ENCODE data around the gene SLC26A11.

The SLC26A11 gene

GRCh38 chr17:80220736-80221215, 549 bp downstream of the SLC26A11 start:
- Histone ChIP-seq H2BK15ac (ENCODE audit: low read depth, poor library complexity, severe bottlenecking) (peak overlapping the region; percentile 97), H3K79me1 (replicated peaks; ENCODE audit: low read length, poor library complexity, severe bottlenecking) (peaks cover 44% of the 10 kb centered on the region), H3K4ac (ENCODE audit: low read depth in 1 of 2, low read length in 2 of 2) (peak overlapping the region in 1 of 2 experiments; percentile 42), H2BK12ac (ENCODE audit: low read length in 2 of 2) (no peak overlapping the region), H3K4me1 (ENCODE audit: control insufficient read depth, insufficient read depth, low read depth, low read length) (peaks cover 23% of the 10 kb centered on the region), H3K18ac (ENCODE audit: low read depth in 1 of 2, low read length in 2 of 2) (peak overlapping the region; percentile 4 to 21), H2BK5ac (ENCODE audit: low read depth, low read length, poor library complexity, severe bottlenecking) (peak overlapping the region; percentile 63), H2AFZ (ENCODE audit: low read depth, low read length) (peak overlapping the region; percentile 7), H4K91ac (ENCODE audit: low read length) (no peak overlapping the region), H2BK120ac (ENCODE audit: low read depth, low read length) (peak overlapping the region; percentile 67), H4K8ac (ENCODE audit: low read length) (peak overlapping the region; percentile 35), H3K4me3 (ENCODE audit: insufficient read depth in 1 of 2, low read depth in 1 of 2, low read length in 2 of 2) (peak overlapping the region; percentile 81 to 97), H3K4me2 (ENCODE audit: low read length, poor library complexity, severe bottlenecking) (peak overlapping the region; percentile 88), H3K9ac (ENCODE audit: low read length) (peak overlapping the region; percentile 98), H3K27ac (ENCODE audit: low read length, poor library complexity, severe bottlenecking) (no peak overlapping the region), H3K9me3 (ENCODE audit: control insufficient read depth, low read length) (no peaks in the 10 kb centered on the region), H3K27me3 (ENCODE audit: control insufficient read depth in 1 of 2, insufficient read depth in 1 of 2, low read length in 2 of 2) (no peaks in the 10 kb centered on the region), H3K23ac (ENCODE audit: low read length in 2 of 2) (no peak overlapping the region), H3K14ac (ENCODE audit: low read length in 2 of 2) (peak overlapping the region in 1 of 2 experiments; percentile 21), H3K36me3 (ENCODE audit: control insufficient read depth in 1 of 2, insufficient read depth in 2 of 2, low read depth in 1 of 2, low read length in 2 of 2) (peaks cover 37 to 57% of the 10 kb centered on the region in 2 experiments), H2AK5ac (ENCODE audit: low read length, severe bottlenecking) (no peak overlapping the region)
- DNase-seq, result peak; percentile 28
- 1% methylated on average over 33 of the region's 41 CpGs for WGBS

GRCh38 chr17:80221351-80222105, 1.3 kb downstream of the SLC26A11 start:
- no peak overlapping the region for H2AFZ ChIP-seq (ENCODE audit: low read depth, low read length)
- peaks cover 23% of the 10 kb centered on the region for H3K4me1 ChIP-seq (ENCODE audit: control insufficient read depth, insufficient read depth, low read depth, low read length)
- H4K91ac ChIP-seq (ENCODE audit: low read length), result no peak overlapping the region
- H2BK120ac ChIP-seq (ENCODE audit: low read depth, low read length), result no peak overlapping the region
- H2BK15ac ChIP-seq (ENCODE audit: low read depth, poor library complexity, severe bottlenecking), result peak overlapping the region; percentile 71
- peaks cover 41% of the 10 kb centered on the region for H3K79me1 ChIP-seq (replicated peaks; ENCODE audit: low read length, poor library complexity, severe bottlenecking)
- H3K9me3 ChIP-seq (ENCODE audit: control insufficient read depth, low read length), result no peaks in the 10 kb centered on the region
- peak overlapping the region; percentile 88 for H3K4me2 ChIP-seq (ENCODE audit: low read length, poor library complexity, severe bottlenecking)
- H2BK5ac ChIP-seq (ENCODE audit: low read depth, low read length, poor library complexity, severe bottlenecking), result no peak overlapping the region
- no peak overlapping the region for H2AK5ac ChIP-seq (ENCODE audit: low read length, severe bottlenecking)
- H3K23ac ChIP-seq (ENCODE audit: low read length in 2 of 2), result no peak overlapping the region
- no peak overlapping the region for H3K4ac ChIP-seq (ENCODE audit: low read depth in 1 of 2, low read length in 2 of 2)
- peaks cover 30 to 55% of the 10 kb centered on the region in 2 experiments for H3K36me3 ChIP-seq (ENCODE audit: control insufficient read depth in 1 of 2, insufficient read depth in 2 of 2, low read depth in 1 of 2, low read length in 2 of 2)
- H3K14ac ChIP-seq (ENCODE audit: low read length in 2 of 2), result peak overlapping the region in 1 of 2 experiments; percentile 4
- no peak overlapping the region for H3K18ac ChIP-seq (ENCODE audit: low read depth in 1 of 2, low read length in 2 of 2)
- no peak overlapping the region for H3K27ac ChIP-seq (ENCODE audit: low read length, poor library complexity, severe bottlenecking)
- peak overlapping the region; percentile 98 for H3K9ac ChIP-seq (ENCODE audit: low read length)
- peak overlapping the region; percentile 15 to 97 for H3K4me3 ChIP-seq (ENCODE audit: insufficient read depth in 1 of 2, low read depth in 1 of 2, low read length in 2 of 2)
- H2BK12ac ChIP-seq (ENCODE audit: low read length in 2 of 2), result no peak overlapping the region
- H4K8ac ChIP-seq (ENCODE audit: low read length), result no peak overlapping the region
- WGBS, result 88% methylated on average over 29 of the region's 29 CpGs
- no peak for DNase-seq
- no peaks in the 10 kb centered on the region for H3K27me3 ChIP-seq (ENCODE audit: control insufficient read depth in 1 of 2, insufficient read depth in 1 of 2, low read length in 2 of 2)

- Histone ChIP-seq H3K4ac (ENCODE audit: low read depth in 1 of 2, low read length in 2 of 2) (no peak overlapping the region), H3K4me2 (ENCODE audit: low read length, poor library complexity, severe bottlenecking) (no peak overlapping the region), H3K4me1 (ENCODE audit: control insufficient read depth, insufficient read depth, low read depth, low read length) (peaks cover 24% of the 10 kb centered on the region), H4K91ac (ENCODE audit: low read length) (peak overlapping the region; percentile 53), H2BK120ac (ENCODE audit: low read depth, low read length) (no peak overlapping the region), H4K8ac (ENCODE audit: low read length) (no peak overlapping the region), H3K4me3 (ENCODE audit: insufficient read depth in 1 of 2, low read depth in 1 of 2, low read length in 2 of 2) (no peak overlapping the region), H2BK5ac (ENCODE audit: low read depth, low read length, poor library complexity, severe bottlenecking) (no peak overlapping the region), H2BK15ac (ENCODE audit: low read depth, poor library complexity, severe bottlenecking) (no peak overlapping the region), H2AK5ac (ENCODE audit: low read length, severe bottlenecking) (no peak overlapping the region), H3K27ac (ENCODE audit: low read length, poor library complexity, severe bottlenecking) (no peak overlapping the region), H3K27me3 (ENCODE audit: control insufficient read depth in 1 of 2, insufficient read depth in 1 of 2, low read length in 2 of 2) (no peaks in the 10 kb centered on the region), H3K14ac (ENCODE audit: low read length in 2 of 2) (no peak overlapping the region), H3K23ac (ENCODE audit: low read length in 2 of 2) (no peak overlapping the region), H3K18ac (ENCODE audit: low read depth in 1 of 2, low read length in 2 of 2) (no peak overlapping the region), H2BK12ac (ENCODE audit: low read length in 2 of 2) (no peak overlapping the region), H3K9me3 (ENCODE audit: control insufficient read depth, low read length) (no peaks in the 10 kb centered on the region), H3K79me1 (replicated peaks; ENCODE audit: low read length, poor library complexity, severe bottlenecking) (peaks cover 36% of the 10 kb centered on the region), H3K36me3 (ENCODE audit: control insufficient read depth in 1 of 2, insufficient read depth in 2 of 2, low read depth in 1 of 2, low read length in 2 of 2) (peaks cover 29 to 49% of the 10 kb centered on the region in 2 experiments), H3K9ac (ENCODE audit: low read length) (no peak overlapping the region), H2AFZ (ENCODE audit: low read depth, low read length) (no peak overlapping the region)
- 96% methylated on average over 18 of the region's 18 CpGs for WGBS
- no peak for DNase-seq
Observed at GRCh38 chr17:80222376-80223141, 2.3 kb downstream of the SLC26A11 start.
